Stimulated activated CD8-positive, alpha-beta memory T cell treated with anti-CD3 and anti-CD28 coated beads, Interleukin-4, amount 100 ng/mL, for 48 hours (primary cell): ENCODE measurements around the gene TSR1.

Experiments used
- DNase-seq: peaks from one replicate; pipeline ENCODE4 v3.0.0-alpha.2; 2020

TSR1 gene

GRCh38 chr17:2368359-2368758 lies 32.1 kb upstream of the TSR1 start:
- DNase-seq: no peak

DNA sequence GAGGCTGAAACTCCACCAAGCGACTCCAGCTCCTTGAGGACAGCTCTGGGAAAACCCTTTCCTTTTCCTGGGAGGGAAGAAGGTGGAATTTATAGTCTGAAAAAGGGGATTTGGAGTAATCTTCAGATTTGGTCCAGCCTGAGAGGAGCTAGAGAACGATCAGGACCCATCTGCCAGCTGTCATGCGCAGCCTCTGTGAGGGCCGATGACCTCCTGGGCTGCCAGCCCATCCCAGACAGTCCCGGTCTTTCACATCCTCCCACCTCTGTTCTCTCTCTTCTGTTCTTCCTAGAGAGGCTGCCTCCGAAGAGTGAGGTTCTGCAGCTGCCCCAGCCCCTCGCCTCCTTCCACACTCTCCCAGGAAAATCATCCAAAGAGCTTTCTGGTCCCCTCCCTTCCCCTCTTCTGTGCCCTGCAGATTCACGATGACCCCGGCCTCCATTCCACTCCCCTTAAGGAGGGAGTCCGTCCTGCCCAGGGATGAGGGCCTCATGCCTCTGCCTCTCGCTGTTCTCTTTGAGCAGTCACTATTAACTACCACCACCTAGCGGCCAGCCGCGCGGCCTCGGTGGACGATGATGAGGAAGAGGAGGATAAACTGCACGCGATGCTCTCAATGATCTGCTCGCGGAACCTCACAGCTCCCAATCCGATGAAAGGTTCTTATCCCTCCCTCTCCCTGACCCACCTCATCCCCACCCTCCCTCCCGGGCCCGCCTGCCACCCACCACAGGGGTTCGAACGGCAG lies 30.7 kb upstream of the TSR1 start:
- DNase-seq: no peak

DNA sequence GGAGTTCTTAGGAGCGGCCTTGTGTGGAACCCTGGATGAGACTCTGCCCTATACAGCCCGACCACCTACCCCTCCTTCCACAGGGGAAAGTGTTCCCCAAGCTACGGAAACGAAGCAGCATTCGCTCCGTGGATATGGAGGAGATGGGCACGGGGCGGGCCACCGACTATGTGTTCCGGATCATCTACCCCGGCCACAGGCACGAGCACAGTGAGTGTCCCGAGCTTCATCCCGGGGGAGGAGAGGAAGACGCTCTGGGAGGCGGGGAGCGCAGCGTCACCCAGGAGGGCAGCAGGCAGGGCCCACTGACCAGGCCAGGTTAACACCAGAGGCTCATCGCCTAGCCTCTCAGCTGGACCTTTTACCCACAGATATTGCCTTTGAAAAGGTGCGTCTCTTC lies 28.9 kb upstream of the TSR1 start:
- DNase-seq: no peak

GRCh38 chr17:2364763-2365116 lies 28.5 kb upstream of the TSR1 start:
- DNase-seq: no peak

DNA sequence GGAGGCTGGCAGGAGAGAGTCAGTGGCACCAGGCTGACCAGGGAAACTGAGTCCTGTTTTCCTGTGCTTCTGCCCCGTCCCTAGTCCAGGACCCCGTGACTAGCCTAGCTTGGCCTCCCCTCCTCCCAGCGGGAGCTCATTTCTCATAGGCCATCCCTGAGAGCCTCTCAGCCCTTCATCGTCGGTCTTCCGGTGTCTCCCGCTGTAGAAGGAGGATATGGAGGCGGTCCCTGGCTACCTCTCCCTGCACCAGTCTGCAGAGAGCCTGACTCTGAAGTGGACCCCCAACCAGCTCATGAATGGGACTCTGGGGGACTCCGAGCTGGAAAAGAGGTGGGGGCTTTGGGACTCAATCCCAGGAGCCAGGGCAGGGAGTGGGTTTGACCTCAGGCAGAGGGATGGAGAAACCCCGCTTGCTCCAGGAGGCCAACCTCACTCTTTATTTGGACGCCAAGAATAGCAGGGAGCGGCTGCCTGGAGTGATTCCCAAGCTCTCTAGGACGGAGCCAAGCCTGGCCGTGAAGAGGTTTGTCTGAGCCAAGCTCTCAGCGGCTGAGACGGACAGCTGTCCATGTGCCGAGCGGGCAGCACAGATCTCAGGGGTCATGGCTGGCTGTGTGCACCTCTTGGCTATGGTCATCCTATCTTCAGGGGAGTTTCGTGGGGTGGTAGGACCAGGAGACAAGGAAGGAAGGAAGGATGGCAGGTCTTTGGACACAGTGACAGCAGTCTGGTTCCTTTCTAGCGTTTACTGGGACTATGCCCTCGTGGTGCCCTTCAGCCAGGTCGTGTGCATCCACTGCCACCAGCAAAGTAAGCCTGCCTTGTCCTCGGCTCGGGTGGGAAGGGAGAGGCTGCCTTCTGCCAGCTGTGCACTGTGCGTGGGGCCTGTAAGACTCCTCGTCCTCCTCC lies 27.9 kb upstream of the TSR1 start:
- no peak for DNase-seq

DNA sequence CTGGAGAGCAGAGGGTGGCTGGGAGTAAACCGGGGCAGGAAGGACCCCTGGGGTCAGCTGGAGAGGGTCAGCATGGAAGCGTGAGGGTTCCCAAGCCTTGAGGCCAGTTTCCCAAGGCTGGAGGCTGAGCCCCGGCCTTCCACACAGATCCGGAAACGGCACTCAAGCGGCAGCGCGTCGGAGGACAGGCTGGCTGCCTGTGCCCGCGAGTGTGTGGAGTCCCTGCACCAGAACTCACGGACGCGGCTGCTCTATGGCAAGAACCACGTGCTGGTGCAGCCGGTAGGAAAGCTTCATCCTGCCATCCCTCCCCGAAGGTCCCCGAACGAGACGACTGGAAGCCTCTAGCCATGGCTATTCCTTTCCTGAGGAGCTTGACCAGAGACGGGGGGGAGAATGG lies 27.1 kb upstream of the TSR1 start:
- no peak for DNase-seq

GRCh38 chr17:2362881-2363280 lies 26.6 kb upstream of the TSR1 start:
- DNase-seq: no peak

DNA sequence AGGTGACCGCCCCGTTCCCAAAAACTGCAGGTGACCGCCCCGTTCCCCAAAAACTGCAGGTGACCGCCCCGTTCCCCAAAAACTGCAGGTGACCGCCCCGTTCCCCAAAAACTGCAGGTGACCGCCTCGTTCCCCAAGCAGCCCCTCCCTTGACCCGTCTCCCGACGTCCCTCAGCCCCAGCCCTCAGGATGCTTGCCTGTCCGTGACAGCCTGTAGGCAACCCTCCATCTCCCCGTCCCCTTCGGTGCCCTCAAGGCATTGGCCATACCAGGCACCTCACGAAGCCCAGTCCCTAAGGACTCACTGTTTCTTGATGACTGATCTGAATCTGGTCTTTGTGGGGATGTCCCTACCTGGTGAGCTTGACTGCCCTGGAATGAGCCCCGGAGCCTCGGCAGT lies 26.2 kb upstream of the TSR1 start:
- DNase-seq: no peak

GRCh38 chr17:2362016-2362415 lies 25.8 kb upstream of the TSR1 start:
- DNase-seq: no peak

GRCh38 chr17:2361010-2361760 lies 24.9 kb upstream of the TSR1 start:
- DNase-seq: no peak

GRCh38 chr17:2357931-2358434 lies 21.7 kb upstream of the TSR1 start:
- no peak for DNase-seq

DNA sequence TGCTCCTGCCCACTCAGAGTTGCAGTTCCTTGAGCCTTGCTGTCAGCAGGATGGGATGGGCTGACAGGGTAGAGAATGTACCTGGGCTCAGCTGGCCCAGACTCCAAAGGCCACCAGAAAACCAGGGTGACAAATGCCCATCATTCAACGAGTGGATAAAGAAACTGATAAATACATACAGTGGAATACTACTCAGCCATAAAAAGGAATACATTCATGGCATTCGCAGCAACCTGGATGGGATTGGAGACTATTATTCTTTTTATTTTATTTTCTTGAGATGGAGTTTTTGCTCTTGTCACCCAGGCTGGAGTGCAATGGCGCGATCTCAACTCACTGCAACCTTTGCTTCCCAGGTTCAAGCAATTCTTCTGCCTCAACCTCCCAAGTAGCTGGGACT lies 21.0 kb upstream of the TSR1 start:
- DNase-seq: no peak

DNA sequence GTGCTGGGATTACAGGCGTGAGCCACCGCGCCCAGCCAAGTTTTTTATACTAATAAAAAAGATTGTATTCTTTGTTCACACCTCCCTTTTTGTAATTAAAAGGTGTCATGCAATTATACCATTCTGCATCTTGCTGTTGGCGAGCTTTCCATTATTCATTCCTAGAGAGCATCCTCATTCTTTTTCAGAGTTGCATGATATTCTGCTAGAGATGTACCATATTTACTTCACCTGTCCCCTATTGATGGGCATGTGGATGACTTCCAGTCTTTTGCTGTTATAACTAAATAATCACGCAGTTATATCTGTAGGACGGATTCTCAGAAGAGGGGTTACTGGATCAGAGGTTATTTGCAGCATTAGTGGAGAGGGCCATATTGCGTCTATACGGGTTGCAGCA lies 18.1 kb upstream of the TSR1 start:
- DNase-seq: no peak

DNA sequence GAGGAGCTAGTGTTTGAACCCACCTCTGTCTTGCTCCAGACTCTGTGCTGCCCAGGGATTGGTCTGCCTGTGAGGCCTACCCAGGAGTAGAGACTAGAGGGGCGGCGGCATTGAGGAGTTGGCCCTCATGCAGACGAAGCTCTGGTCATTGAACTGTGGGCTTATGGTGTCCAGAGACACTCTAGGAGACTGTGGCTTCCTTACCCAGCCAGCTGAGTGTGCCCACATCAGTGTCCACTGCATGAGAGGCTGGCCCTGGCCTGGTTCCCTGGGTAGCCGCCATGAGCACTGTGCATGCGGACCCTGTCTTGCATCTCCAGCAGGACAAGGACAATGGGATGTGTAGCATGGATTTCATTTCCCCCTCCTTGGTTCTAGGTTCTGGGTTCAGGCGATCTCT lies 15.0 kb upstream of the TSR1 start:
- DNase-seq: no peak

DNA sequence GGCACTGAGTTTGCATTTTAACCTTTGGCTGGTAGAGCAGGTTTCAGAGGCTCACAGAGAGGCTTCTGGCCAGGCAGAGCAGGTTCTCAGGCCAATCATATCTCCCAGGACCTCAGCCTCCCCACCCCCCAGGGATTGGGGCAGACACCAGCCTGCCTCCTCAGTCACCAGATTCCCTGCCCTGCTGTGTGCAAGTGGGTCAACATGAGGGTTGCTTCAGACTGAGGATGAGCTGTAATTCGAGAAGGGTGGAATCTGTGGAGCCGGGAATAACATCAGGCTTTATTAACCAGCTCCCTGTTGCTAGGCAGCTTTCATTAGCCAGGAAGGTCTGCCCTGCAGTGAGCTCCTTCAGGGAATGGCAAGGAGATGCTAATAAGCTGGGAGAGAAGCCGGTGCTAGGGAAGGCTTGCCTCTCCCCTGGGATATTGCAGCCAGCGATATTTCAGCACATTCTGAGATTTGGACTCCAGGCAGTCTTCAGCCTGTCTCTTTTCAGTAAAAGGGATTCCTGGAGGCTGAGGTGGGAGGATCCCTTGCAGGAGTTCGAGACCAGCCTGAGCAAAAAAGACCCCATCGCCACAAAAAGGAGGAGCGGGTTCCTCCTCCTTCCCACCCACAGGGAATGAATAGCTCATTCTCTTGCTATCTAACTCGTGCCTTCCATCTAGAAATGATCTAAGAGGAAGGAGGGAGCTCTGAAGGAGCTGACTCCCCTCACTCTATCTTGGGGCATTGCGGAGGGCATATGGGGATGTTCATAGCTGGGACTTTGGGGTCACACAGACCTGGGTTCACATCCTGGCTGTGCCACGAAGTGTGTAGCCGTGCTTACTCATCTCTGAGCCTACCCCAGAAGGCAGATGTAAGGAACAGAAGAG lies 11.8 kb upstream of the TSR1 start:
- DNase-seq: no peak

- DNase-seq: no peak
Observed at GRCh38 chr17:2346475-2346874, 10.2 kb upstream of the TSR1 start.

DNA sequence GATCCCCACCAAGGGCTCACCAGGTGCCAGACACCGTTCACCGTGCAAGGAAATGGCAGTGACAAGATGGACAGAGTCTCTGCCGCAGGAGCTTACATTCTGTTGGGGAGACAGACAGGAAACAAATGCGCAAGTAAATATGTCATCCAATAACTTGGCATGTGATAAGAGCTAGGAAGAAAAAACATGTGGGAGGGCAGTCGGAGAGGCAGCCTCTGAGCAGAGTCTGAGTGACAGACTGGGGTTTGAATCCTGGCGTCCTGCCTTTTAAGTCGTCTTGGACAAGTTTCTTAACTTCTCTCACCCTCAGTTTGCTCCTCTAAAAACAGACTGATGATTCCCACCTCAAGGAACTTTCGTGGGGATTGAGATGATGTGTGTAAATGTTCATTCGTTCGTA lies 8.3 kb upstream of the TSR1 start:
- DNase-seq: no peak

DNA sequence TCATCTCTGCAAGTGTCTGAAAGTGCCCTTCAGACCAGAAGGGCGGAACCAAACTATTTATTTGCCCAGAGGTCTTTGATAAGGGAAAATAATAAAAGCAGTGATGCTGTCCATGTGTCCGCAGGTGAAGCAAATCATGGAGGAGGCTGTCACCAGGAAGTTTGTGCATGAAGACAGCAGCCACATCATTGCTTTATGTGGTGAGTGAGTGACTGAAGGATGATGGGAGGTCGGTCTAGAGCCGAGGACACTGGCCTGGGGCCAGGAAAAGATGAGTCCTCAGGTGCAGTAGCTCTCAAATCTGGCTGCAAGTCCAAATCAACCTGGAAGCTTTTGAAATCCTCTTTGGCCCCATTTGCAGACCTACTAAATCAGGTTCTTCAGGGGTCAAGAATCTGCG lies 7.2 kb upstream of the TSR1 start:
- peak; percentile 73 for DNase-seq

GRCh38 chr17:2338315-2338657 lies 2.0 kb upstream of the TSR1 start:
- DNase-seq: no peak

DNA sequence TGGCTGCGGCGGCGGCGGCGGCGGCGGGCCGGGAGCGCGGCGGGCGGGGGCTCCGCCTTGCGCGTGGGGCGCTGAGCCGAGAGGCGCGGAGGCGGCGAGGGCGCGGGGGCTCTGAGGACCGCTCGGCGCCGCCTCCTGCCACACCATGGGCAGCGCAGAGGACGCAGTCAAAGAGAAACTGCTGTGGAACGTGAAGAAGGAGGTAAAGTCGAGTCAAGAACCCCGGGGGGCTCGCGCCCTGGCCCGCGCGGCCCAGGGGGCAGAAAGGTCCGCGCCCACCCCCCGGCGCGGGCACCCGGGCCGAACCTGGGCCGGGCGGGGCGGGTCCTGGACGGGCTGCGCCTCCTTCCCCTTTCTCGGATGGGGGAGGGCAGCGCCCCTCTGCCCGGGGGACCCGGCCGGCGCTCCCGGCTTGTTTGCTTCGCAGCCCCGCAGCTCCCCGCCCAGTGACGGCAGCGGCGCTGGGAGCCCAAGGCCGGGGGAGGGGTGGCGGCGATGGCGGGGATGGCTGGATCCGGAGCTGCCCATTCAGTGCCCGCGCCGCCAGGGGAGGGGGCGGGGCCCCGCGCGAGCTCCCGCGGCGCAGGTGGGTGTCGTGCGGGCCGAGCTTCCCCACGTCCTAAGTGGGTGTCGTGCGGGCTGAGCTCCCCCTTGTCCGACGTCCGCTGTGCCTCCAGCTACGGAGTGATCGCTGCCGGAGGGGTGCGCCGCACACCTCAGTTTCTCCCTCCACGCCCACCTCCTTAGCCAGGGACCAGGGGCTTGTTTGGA lies 1.5 kb upstream of the TSR1 start:
- peak; percentile 71 for DNase-seq

DNA sequence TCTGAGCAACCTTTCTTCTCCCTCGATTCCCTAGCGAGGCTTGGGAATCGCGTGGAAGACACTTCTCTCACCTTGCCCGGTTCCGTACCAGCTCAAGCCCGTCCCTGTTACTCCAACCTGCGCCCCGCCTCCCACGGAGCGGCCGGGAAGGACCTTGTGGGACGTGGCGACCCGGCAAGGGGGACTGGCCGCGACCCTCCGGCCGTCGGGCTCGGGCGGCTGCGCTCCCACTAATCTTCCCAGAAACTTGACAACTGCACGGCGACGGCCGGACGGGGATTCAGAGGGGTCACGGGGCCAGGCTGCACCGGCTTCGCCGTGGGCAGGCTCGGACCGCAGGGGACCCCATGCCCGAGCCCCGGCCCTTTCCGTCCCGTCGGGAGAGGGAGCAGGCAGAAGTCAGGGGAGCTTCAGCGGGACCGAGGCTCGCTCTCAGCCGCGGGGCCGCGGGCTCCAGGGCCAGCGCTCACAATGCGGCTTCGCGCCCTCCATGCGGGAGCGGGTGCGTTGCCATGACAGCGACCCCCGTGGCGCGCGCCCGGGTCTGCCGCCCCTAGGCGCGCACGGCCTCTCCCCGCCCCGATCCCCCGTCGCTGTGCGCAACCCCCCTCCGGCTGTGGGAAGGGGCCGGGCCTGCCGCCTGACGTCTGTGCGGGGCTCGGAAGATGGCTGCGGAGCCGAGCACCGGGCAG lies 741 bp upstream of the TSR1 start, which contains the start of gene SGSM2:
SGSM2 (plus strand) TSS at position 650 of the 692 bp plus-strand sequence. CDS start 188 bp downstream, outside the sequence.
- peak; percentile 76 for DNase-seq
